H1 (cell line): ENCODE measurements around the gene UBE3C. TPM values are rescaled to one million over a fixed set of nuclear protein-coding genes. Genes with fewer than 3 reads are reported as not detected.

Source experiments
- CTCF ChIA-PET: fragments of 300-600 bp; sonication (Branson Sonifier 250); formaldehyde crosslinking; loops from one replicate; lab custom pipeline; 2021; ENCODE audit not compliant: partially characterized antibody; lab: Charles Lee
- POLR2A ChIA-PET: fragments of 300-600 bp; sonication (Branson Sonifier 250); formaldehyde crosslinking; loops from one replicate; lab custom pipeline; 2021; ENCODE audit warnings: inconsistent platforms; ENCODE audit not compliant: partially characterized antibody; lab: Charles Lee
- DNase-seq, 2 experiments: peaks; one replicate each; pipeline versions ENCODE4 v3.0.0 to v3.0.0-alpha.2; 2010 to 2022; ENCODE audit warnings: low spot score in 2 of 2, low read depth in 1 of 2, mixed read lengths in 1 of 2
- FAIRE-seq: peaks from 2 replicates; lab custom pipeline; 2011; peaks lifted over from hg19 to GRCh38; lab: Jason Lieb, UNC
- H2AFZ ChIP-seq: 2 replicates; pipeline ENCODE4 v1.8.1; 2012; ENCODE audit warnings: low read length, inconsistent platforms
- H2AK5ac ChIP-seq: 2 replicates; pipeline ENCODE4 v1.6.1; 2013; ENCODE audit warnings: low read depth, low read length
- H2BK120ac ChIP-seq: replicated peaks from 2 replicates; pipeline ENCODE3; 2013; ENCODE audit warnings: low read depth, low read length, inconsistent platforms
- H2BK12ac ChIP-seq: 2 replicates; pipeline ENCODE4 v1.6.1; 2013; ENCODE audit warnings: low read depth, low read length
- H2BK15ac ChIP-seq: 2 replicates; pipeline ENCODE4 v1.6.1; 2013; ENCODE audit warnings: low read length
- H2BK20ac ChIP-seq: 2 replicates; pipeline ENCODE4 v1.6.1; 2013; ENCODE audit warnings: low read length
- H2BK5ac ChIP-seq: 2 replicates; pipeline ENCODE4 v1.6.1; 2013; ENCODE audit warnings: low read depth, low read length
- H3K14ac ChIP-seq: 2 replicates; pipeline ENCODE4 v1.6.1; 2013; ENCODE audit warnings: inconsistent platforms; ENCODE audit not compliant: insufficient read length
- H3K18ac ChIP-seq: 2 replicates; pipeline ENCODE4 v1.6.1; 2013; ENCODE audit warnings: low read length; ENCODE audit errors: extremely low read depth
- H3K23ac ChIP-seq: 2 replicates; pipeline ENCODE4 v1.6.1; 2013; ENCODE audit warnings: inconsistent platforms; ENCODE audit not compliant: insufficient read length
- H3K23me2 ChIP-seq: 2 replicates; pipeline ENCODE4 v1.6.1; 2013; ENCODE audit warnings: low read depth, low read length
- H3K27ac ChIP-seq: 2 replicates; pipeline ENCODE4 v1.6.1; 2011; ENCODE audit warnings: low read depth, low read length, inconsistent platforms
- H3K27me3 ChIP-seq, 4 experiments: replicated peaks in 1 of 4; 1 replicate in 1 of 4; 2 replicates in 3 of 4; pipeline versions ENCODE4 v1.6.1 to v1.8.1; 2011 to 2013; ENCODE audit warnings: low read length in 3 of 4, mild to moderate bottlenecking in 3 of 4, inconsistent platforms in 2 of 4, mixed read lengths in 2 of 4, moderate library complexity in 1 of 4; ENCODE audit not compliant: control insufficient read depth in 3 of 4, insufficient read depth in 3 of 4; ENCODE audit errors: extremely low read depth in 1 of 4
- H3K36me3 ChIP-seq, 4 experiments: 2 replicates each; pipeline versions ENCODE4 v1.6.1 to v1.8.1; 2011 to 2013; ENCODE audit warnings: mild to moderate bottlenecking in 4 of 4, low read length in 3 of 4, moderate library complexity in 2 of 4, control low read depth in 1 of 4, inconsistent platforms in 1 of 4; ENCODE audit not compliant: insufficient read depth in 4 of 4, control insufficient read depth in 2 of 4
- H3K4ac ChIP-seq: replicated peaks from 2 replicates; pipeline ENCODE3; 2013; ENCODE audit warnings: low read length, low read depth, mixed read lengths, inconsistent platforms; ENCODE audit not compliant: insufficient read length
- H3K4me1 ChIP-seq, 4 experiments: replicated peaks in 1 of 4; 1 replicate in 1 of 4; 2 replicates in 3 of 4; pipeline versions ENCODE4 v1.6.1 to v1.8.1; 2011 to 2013; ENCODE audit warnings: low read length in 3 of 4, inconsistent platforms in 2 of 4, mixed read lengths in 1 of 4; ENCODE audit not compliant: insufficient read depth in 4 of 4, control insufficient read depth in 3 of 4
- H3K4me2 ChIP-seq, 2 experiments: 2 replicates each; pipeline versions ENCODE4 v1.6.1 to v1.8.1; 2011 to 2013; ENCODE audit warnings: low read depth in 2 of 2, low read length in 2 of 2, control low read depth in 1 of 2, inconsistent platforms in 1 of 2, mild to moderate bottlenecking in 1 of 2; ENCODE audit not compliant: insufficient read depth in 1 of 2
- H3K4me3 ChIP-seq, 4 experiments: fragments of 200-600, 300-600 bp in 1 of 4; sonication (generic), shearing (Covaris generic), sonication (Bioruptor Twin) in 1 of 4; 2 replicates each; pipeline versions ENCODE4 v1.5.1 to v1.8.1; 2011 to 2016; ENCODE audit warnings: low read length in 4 of 4, low read depth in 3 of 4, control low read depth in 2 of 4, inconsistent platforms in 2 of 4, mild to moderate bottlenecking in 2 of 4, mixed read lengths in 1 of 4, moderate library complexity in 1 of 4; ENCODE audit not compliant: insufficient read depth in 2 of 4; ENCODE audit errors: extremely low read depth in 1 of 4
- H3K56ac ChIP-seq: replicated peaks from 2 replicates; pipeline ENCODE3; 2013; ENCODE audit warnings: low read depth, mild to moderate bottlenecking, mixed read lengths, low read length, inconsistent platforms; ENCODE audit not compliant: insufficient read length
- H3K79me1 ChIP-seq: 2 replicates; pipeline ENCODE4 v1.6.1; 2013; ENCODE audit warnings: low read depth, low read length, control low read depth
- H3K79me2 ChIP-seq, 2 experiments: 2 replicates each; pipeline versions ENCODE4 v1.6.1 to v1.8.1; 2012 to 2013; ENCODE audit warnings: low read length in 2 of 2, mild to moderate bottlenecking in 2 of 2, inconsistent platforms in 1 of 2; ENCODE audit not compliant: insufficient read depth in 2 of 2, control insufficient read depth in 1 of 2
- H3K9ac ChIP-seq, 4 experiments: replicated peaks in 1 of 4; 1 replicate in 1 of 4; 2 replicates in 3 of 4; pipeline versions ENCODE4 v1.6.1 to v1.8.1; 2011 to 2013; ENCODE audit warnings: low read depth in 3 of 4, low read length in 3 of 4, control low read depth in 2 of 4, mild to moderate bottlenecking in 2 of 4, moderate library complexity in 2 of 4, inconsistent platforms in 1 of 4; ENCODE audit errors: extremely low read depth in 1 of 4
- H3K9me3 ChIP-seq, 2 experiments: 2 replicates each; pipeline versions ENCODE4 v1.6.1 to v1.8.1; 2012 to 2013; ENCODE audit warnings: mild to moderate bottlenecking in 2 of 2, moderate library complexity in 2 of 2, control low read depth in 1 of 2, inconsistent platforms in 1 of 2, low read depth in 1 of 2, low read length in 1 of 2, mixed read lengths in 1 of 2; ENCODE audit not compliant: insufficient read depth in 2 of 2
- H4K20me1 ChIP-seq, 2 experiments: replicated peaks in 1 of 2; 2 replicates each; pipeline versions ENCODE3 to v1.8.1; 2011 to 2013; ENCODE audit warnings: inconsistent platforms in 2 of 2, low read length in 2 of 2, mild to moderate bottlenecking in 1 of 2; ENCODE audit not compliant: insufficient read depth in 2 of 2, control insufficient read depth in 1 of 2
- H4K5ac ChIP-seq: 2 replicates; pipeline ENCODE4 v1.6.1; 2013; ENCODE audit warnings: low read length, low read depth, mixed read lengths, inconsistent platforms; ENCODE audit not compliant: insufficient read length
- H4K8ac ChIP-seq: 2 replicates; pipeline ENCODE4 v1.8.0; 2013; ENCODE audit warnings: mild to moderate bottlenecking, moderate library complexity, low read length, inconsistent platforms; ENCODE audit not compliant: insufficient read depth; ENCODE audit errors: extremely low read depth
- H4K91ac ChIP-seq: replicated peaks from 2 replicates; pipeline ENCODE3; 2013; ENCODE audit warnings: low read length, mixed read lengths, inconsistent platforms; ENCODE audit not compliant: insufficient read length
- JUN ChIP-seq: IDR thresholded peaks from 2 replicates; pipeline ENCODE4 v1.6.1; 2011; ENCODE audit warnings: low read depth, mild to moderate bottlenecking, improper control_type of control experiment, low read length
- JUND ChIP-seq: IDR thresholded peaks from 2 replicates; pipeline ENCODE4 v1.6.1; 2011; ENCODE audit warnings: mild to moderate bottlenecking, improper control_type of control experiment, low read length
- WGBS, 2 experiments: shearing (Covaris generic) in 1 of 2; methylation state at CpG; one replicate each; pipeline versions ENCODE4 v1.1.6 to v1.1.7; 2013 to 2015; ENCODE audit warnings: low lambda C conversion rate in 2 of 2, mixed read lengths in 2 of 2, inconsistent platforms in 1 of 2, low coverage in 1 of 2, missing lambda C conversion rate in 1 of 2; ENCODE audit not compliant: insufficient replicate concordance in 2 of 2, insufficient coverage in 1 of 2, insufficient read length in 1 of 2; ENCODE audit errors: extremely low coverage in 1 of 2, missing lambda C conversion rate in 1 of 2; 5-methylcytosine and 5-hydroxymethylcytosine counted together
- polyA plus RNA-seq, 7 experiments: library from polyadenylated mRNA; depleted of rRNA in 3 of 7; stranded (reverse) in 5 of 7; unstranded in 2 of 7; fragments of >200 nt in 5 of 7; fragments of 200-250 nt in 2 of 7; gene quantifications; 1 replicate in 5 of 7; 2 replicates in 1 of 7; 4 replicates in 1 of 7; pipeline versions ENCODE4 v1.2.1 to v1.2.3, GENCODE V29; 2011 to 2013; ENCODE audit warnings: missing spikeins in 2 of 7, mixed read lengths in 2 of 7
- total RNA-seq: library from RNA; stranded (reverse); fragmentation: NEBNext Ultra II Directional; extraction: Animal tissue kit (Norgen Biotek cat#: 25700); gene quantifications from 2 replicates; pipeline ENCODE4 v1.2.1, GENCODE V29; 2021

UBE3C gene
- total and polyA plus RNA-seq, 2 of the 8 experiments (the other 6 are each of a cell fraction or from before 2014, with no cell fraction given), result 32.0 to 54.1 TPM

DNA sequence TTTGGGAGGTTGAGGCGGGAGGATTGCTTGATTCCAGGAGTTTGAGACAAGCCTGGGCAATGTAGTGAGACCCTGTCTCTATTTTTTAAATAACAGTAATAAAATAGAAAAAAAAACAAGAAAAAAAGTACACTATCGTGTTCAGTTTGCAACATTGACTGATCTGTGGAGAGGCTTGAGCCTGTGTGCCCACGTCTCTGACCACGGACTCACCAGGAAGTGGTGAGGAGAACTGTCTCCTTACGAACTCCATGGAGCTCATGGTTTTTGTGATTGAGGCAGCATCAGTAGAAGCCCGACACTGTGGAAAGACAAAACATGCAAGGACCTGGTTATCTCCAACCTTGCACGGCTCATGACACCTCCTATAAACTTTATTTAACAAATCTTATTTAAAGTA lies 174.2 kb downstream of the UBE3C start:
- Histone ChIP-seq H3K27ac (no peak overlapping the region), H3K23me2 (no peaks in the 10 kb centered on the region; the same call in 1 of the 2 replicates), H2BK15ac (peak overlapping the region; percentile 46; the same call in 1 of the 2 replicates), H3K36me3 (no peaks in the 10 kb centered on the region), H4K8ac (no peak overlapping the region), H3K56ac (no peak overlapping the region), H2BK20ac (peak overlapping the region; percentile 80; the same call in 1 of the 2 replicates), H3K4me1 (peaks cover 7 to 22% (median 19%) of the 10 kb centered on the region in 4 experiments), H4K5ac (no peak overlapping the region), H2AK5ac (peak overlapping the region; percentile 97), H3K23ac (no peak overlapping the region), H3K4me3 (no peak overlapping the region), H3K79me1 (no peaks in the 10 kb centered on the region), H3K9me3 (no peaks in the 10 kb centered on the region), H2BK5ac (peak overlapping the region; percentile 11; the same call in 1 of the 2 replicates), H2AFZ (no peak overlapping the region), H3K27me3 (no peaks in the 10 kb centered on the region), H3K18ac (peak overlapping the region; percentile 60), H2BK120ac (peak overlapping the region; percentile 85), H3K14ac (no peak overlapping the region), H3K79me2 (no peaks in the 10 kb centered on the region), H4K20me1 (no peaks in the 10 kb centered on the region), H2BK12ac (peak overlapping the region; percentile 91), H3K9ac (no peak overlapping the region), H3K4me2 (no peak overlapping the region), H4K91ac (peak overlapping the region; percentile 97), H3K4ac (peak overlapping the region; percentile 96)
- 90% methylated on average over 7 of the region's 7 CpGs; no CpG with 5 or more reads in 1 of the 2 experiments for WGBS, 2 experiments
- CTCF ChIA-PET, result interaction anchor here (3.4 kb wide), 1 partner anchor 26 kb away, joined by 13 read pairs; no protein-coding TSS in a partner anchor
- FAIRE-seq (no peak), DNase-seq (no peak)
- POLR2A ChIA-PET, result interaction anchor here (1.1 to 1.4 kb wide), 2 partner anchors 18 to 23 kb away, joined by 3 read pairs; partner anchors contain the start of gene DNAJB6
- TF ChIP-seq JUN, result no peak
- no peak for TF ChIP-seq JUND
